Loucy (cell line): ENCODE data around the gene TSHZ2.

Source experiments
- H2AFZ ChIP-seq: fragments of 200-600 bp; sonication (generic); 2 replicates; pipeline ENCODE4 v1.6.0; 2016; ENCODE audit warnings: antibody characterized with exemption, mild to moderate bottlenecking, low read length, moderate library complexity
- H3F3A ChIP-seq: fragments of 200-600 bp; 2 replicates; pipeline ENCODE4 v1.6.0; 2016; ENCODE audit warnings: antibody characterized with exemption, low read depth, mild to moderate bottlenecking
- H3K27me3 ChIP-seq: fragments of 200-600 bp; sonication (generic); 2 replicates; pipeline ENCODE4 v1.6.1; 2014; ENCODE audit warnings: low read length, mild to moderate bottlenecking; ENCODE audit not compliant: insufficient read depth, poor library complexity, severe bottlenecking
- H3K36me3 ChIP-seq: fragments of 200-600 bp; sonication (generic); 2 replicates; pipeline ENCODE4 v1.6.1; 2016; ENCODE audit warnings: low read length; ENCODE audit not compliant: insufficient read depth
- H3K4me1 ChIP-seq: fragments of 200-600 bp; sonication (generic); 2 replicates; pipeline ENCODE4 v1.5.1; 2014; ENCODE audit warnings: low read length, mild to moderate bottlenecking; ENCODE audit not compliant: insufficient read depth, poor library complexity, severe bottlenecking
- H3K4me2 ChIP-seq: fragments of 200-600 bp; sonication (generic); 2 replicates; pipeline ENCODE4 v1.6.0; 2014; ENCODE audit warnings: antibody characterized with exemption, low read length, low read depth, mild to moderate bottlenecking; ENCODE audit not compliant: poor library complexity, severe bottlenecking
- H3K4me3 ChIP-seq: fragments of 200-600 bp; sonication (generic); 2 replicates; pipeline ENCODE4 v1.5.1; 2014; ENCODE audit warnings: low read length, mild to moderate bottlenecking, mixed read lengths; ENCODE audit not compliant: poor library complexity, severe bottlenecking
- H3K79me2 ChIP-seq: fragments of 200-600 bp; sonication (generic); 2 replicates; pipeline ENCODE4 v1.6.1; 2014; ENCODE audit warnings: low read length; ENCODE audit not compliant: insufficient read depth
- H3K9ac ChIP-seq: fragments of 200-600 bp; sonication (generic); 2 replicates; pipeline ENCODE4 v1.6.0; 2014; ENCODE audit warnings: mild to moderate bottlenecking, low read depth, low read length, moderate library complexity; ENCODE audit not compliant: poor library complexity, severe bottlenecking
- H3K9me2 ChIP-seq: fragments of 200-600 bp; sonication (generic); replicated peaks from 2 replicates; pipeline ENCODE4 v1.6.1; 2016; ENCODE audit warnings: low read depth, low read length, mixed read lengths
- H3K9me3 ChIP-seq: fragments of 200-600 bp; sonication (generic); 2 replicates; pipeline ENCODE4 v1.6.1; 2014; ENCODE audit warnings: mild to moderate bottlenecking, antibody characterized with exemption, low read length, low read depth; ENCODE audit not compliant: insufficient read depth
- H4K20me1 ChIP-seq: fragments of 200-600 bp; sonication (generic); 2 replicates; pipeline ENCODE4 v1.6.0; 2014; ENCODE audit warnings: antibody characterized with exemption, low read length, mild to moderate bottlenecking; ENCODE audit not compliant: insufficient read depth, poor library complexity, severe bottlenecking
- EZH2phosphoT487 ChIP-seq: fragments of 200-600 bp; IDR thresholded peaks from 2 replicates; pipeline ENCODE4 v1.6.1; 2018; ENCODE audit warnings: antibody characterized with exemption, mild to moderate bottlenecking, moderate library complexity, borderline replicate concordance
- TF ChIP-seq, protein P1 (sequence below): fragments of 200-600 bp; sonication (generic); conservative IDR thresholded peaks from 2 replicates; pipeline ENCODE4 v1.5.1; 2014; ENCODE audit warnings: mild to moderate bottlenecking, antibody characterized with exemption, low read length

TSHZ2 gene

DNA sequence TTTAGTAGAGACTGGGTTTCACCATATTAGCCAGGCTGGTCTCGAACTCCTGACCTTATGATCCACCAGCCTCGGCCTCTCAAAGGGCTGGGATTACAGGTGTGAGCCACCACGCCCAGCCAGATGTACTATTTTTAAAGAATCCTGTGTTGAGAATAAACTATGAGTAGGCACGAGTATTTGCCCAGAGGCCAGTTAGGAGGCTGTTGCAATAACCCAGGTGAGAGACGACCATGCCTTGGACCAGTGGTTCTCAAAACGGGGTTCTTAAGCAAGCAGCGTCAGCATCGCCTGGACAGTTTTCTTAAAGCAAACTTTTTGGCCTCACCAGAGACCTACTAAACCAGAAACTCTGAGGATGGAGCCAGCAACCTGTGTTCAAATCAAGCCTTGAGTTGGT is 362.7 kb downstream of the TSHZ2 start:
- Histone ChIP-seq H3K4me2 (no peak overlapping the region), H3K36me3 (no peaks in the 10 kb centered on the region), H2AFZ (no peak overlapping the region), H3F3A (no peaks in the 10 kb centered on the region), H3K9me2 (no peaks in the 10 kb centered on the region), H3K4me1 (no peaks in the 10 kb centered on the region), H3K79me2 (no peaks in the 10 kb centered on the region), H3K27me3 (no peaks in the 10 kb centered on the region), H3K4me3 (no peak overlapping the region), H3K9ac (no peak overlapping the region), H3K9me3 (no peaks in the 10 kb centered on the region), H4K20me1 (no peaks in the 10 kb centered on the region)
- TF ChIP-seq, protein P1, sequence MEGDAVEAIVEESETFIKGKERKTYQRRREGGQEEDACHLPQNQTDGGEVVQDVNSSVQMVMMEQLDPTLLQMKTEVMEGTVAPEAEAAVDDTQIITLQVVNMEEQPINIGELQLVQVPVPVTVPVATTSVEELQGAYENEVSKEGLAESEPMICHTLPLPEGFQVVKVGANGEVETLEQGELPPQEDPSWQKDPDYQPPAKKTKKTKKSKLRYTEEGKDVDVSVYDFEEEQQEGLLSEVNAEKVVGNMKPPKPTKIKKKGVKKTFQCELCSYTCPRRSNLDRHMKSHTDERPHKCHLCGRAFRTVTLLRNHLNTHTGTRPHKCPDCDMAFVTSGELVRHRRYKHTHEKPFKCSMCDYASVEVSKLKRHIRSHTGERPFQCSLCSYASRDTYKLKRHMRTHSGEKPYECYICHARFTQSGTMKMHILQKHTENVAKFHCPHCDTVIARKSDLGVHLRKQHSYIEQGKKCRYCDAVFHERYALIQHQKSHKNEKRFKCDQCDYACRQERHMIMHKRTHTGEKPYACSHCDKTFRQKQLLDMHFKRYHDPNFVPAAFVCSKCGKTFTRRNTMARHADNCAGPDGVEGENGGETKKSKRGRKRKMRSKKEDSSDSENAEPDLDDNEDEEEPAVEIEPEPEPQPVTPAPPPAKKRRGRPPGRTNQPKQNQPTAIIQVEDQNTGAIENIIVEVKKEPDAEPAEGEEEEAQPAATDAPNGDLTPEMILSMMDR, result no peak
- no peak for TF ChIP-seq EZH2phosphoT487

- no peak for TF ChIP-seq EZH2phosphoT487
- TF ChIP-seq, protein P1, result no peak
Measured at GRCh38 chr20:53335555-53335954, 363.4 kb downstream of the TSHZ2 start.

GRCh38 chr20:53336892-53337291 is 364.7 kb downstream of the TSHZ2 start:
- no peak overlapping the region for H3K4me3 ChIP-seq
- no peaks in the 10 kb centered on the region for H3F3A ChIP-seq
- no peaks in the 10 kb centered on the region for H3K79me2 ChIP-seq
- H3K9ac ChIP-seq, result no peak overlapping the region
- no peaks in the 10 kb centered on the region for H3K4me1 ChIP-seq
- TF ChIP-seq, protein P1, result no peak
- no peak for TF ChIP-seq EZH2phosphoT487
- H3K27me3 ChIP-seq, result no peaks in the 10 kb centered on the region
- no peak overlapping the region for H2AFZ ChIP-seq
- H3K9me2 ChIP-seq, result no peaks in the 10 kb centered on the region
- H3K9me3 ChIP-seq, result no peaks in the 10 kb centered on the region
- no peaks in the 10 kb centered on the region for H3K36me3 ChIP-seq
- H3K4me2 ChIP-seq, result no peak overlapping the region
- H4K20me1 ChIP-seq, result no peaks in the 10 kb centered on the region

More at GRCh38 chr20:53335555-53335954, 363.4 kb downstream of the TSHZ2 start:
- H3K4me2 ChIP-seq, result no peak overlapping the region
- no peak overlapping the region for H3K9ac ChIP-seq
- H2AFZ ChIP-seq, result no peak overlapping the region
- H3K9me3 ChIP-seq, result no peaks in the 10 kb centered on the region
- H4K20me1 ChIP-seq, result no peaks in the 10 kb centered on the region
- no peak overlapping the region for H3K4me3 ChIP-seq
- no peaks in the 10 kb centered on the region for H3K4me1 ChIP-seq
- H3K27me3 ChIP-seq, result no peaks in the 10 kb centered on the region
- no peaks in the 10 kb centered on the region for H3F3A ChIP-seq
- H3K36me3 ChIP-seq, result no peaks in the 10 kb centered on the region
- no peaks in the 10 kb centered on the region for H3K79me2 ChIP-seq
- no peaks in the 10 kb centered on the region for H3K9me2 ChIP-seq
